Neuronal stem cell (in vitro differentiated cells): Measurements from ENCODE around the gene MAPK1.
"Not testable (repeated sequence)": the region's sequence is repeated elsewhere in the genome, so short reads cannot be mapped to it uniquely, and the experiment has no call there.

Source experiments
- DNase-seq: peaks from one replicate; pipeline ENCODE4 v3.0.0-alpha.2; 2013; ENCODE audit warnings: low spot score
- H2AFZ ChIP-seq: one replicate; pipeline ENCODE4 v1.6.1; 2013; ENCODE audit warnings: mild to moderate bottlenecking, low read length, inconsistent platforms
- H2AK5ac ChIP-seq: 2 replicates; pipeline ENCODE4 v1.6.1; 2013; ENCODE audit warnings: low read depth, mild to moderate bottlenecking, inconsistent platforms, low read length, moderate library complexity, mixed read lengths
- H2BK120ac ChIP-seq: 2 replicates; pipeline ENCODE4 v1.6.1; 2013; ENCODE audit warnings: low read depth, mild to moderate bottlenecking, inconsistent platforms, low read length, moderate library complexity, mixed read lengths
- H2BK12ac ChIP-seq: one replicate; pipeline ENCODE4 v1.6.1; 2013; ENCODE audit warnings: low read length, inconsistent platforms
- H2BK15ac ChIP-seq: 2 replicates; pipeline ENCODE4 v1.6.1; 2013; ENCODE audit warnings: mild to moderate bottlenecking, low read length, inconsistent platforms, mixed read lengths
- H2BK5ac ChIP-seq: one replicate; pipeline ENCODE4 v1.6.1; 2013; ENCODE audit warnings: inconsistent platforms, mild to moderate bottlenecking, low read length, moderate library complexity
- H3K14ac ChIP-seq: one replicate; pipeline ENCODE4 v1.6.1; 2013; ENCODE audit warnings: low read length, inconsistent platforms
- H3K18ac ChIP-seq: 2 replicates; pipeline ENCODE4 v1.6.1; 2013; ENCODE audit warnings: low read length, inconsistent platforms
- H3K23ac ChIP-seq: 2 replicates; pipeline ENCODE4 v1.6.1; 2013; ENCODE audit warnings: low read depth, mild to moderate bottlenecking, mixed read lengths, low read length, inconsistent platforms; ENCODE audit not compliant: poor library complexity
- H3K27ac ChIP-seq: replicated peaks from 3 replicates; pipeline ENCODE4 v1.5.1; 2013; ENCODE audit warnings: low read length, inconsistent platforms
- H3K27me3 ChIP-seq, 3 experiments: 2 replicates each; pipeline ENCODE4 v1.6.1; 2013; ENCODE audit warnings: low read length in 3 of 3, mild to moderate bottlenecking in 2 of 3, inconsistent platforms in 1 of 3, low read depth in 1 of 3, mixed read lengths in 1 of 3, moderate library complexity in 1 of 3; ENCODE audit not compliant: control insufficient read depth in 3 of 3, insufficient read depth in 3 of 3
- H3K36me3 ChIP-seq, 2 donors: replicated peaks in 1 of 2; 2 replicates each; pipeline ENCODE4 v1.6.1; 2013; ENCODE audit warnings: low read length in 2 of 2; ENCODE audit not compliant: control insufficient read depth in 2 of 2, insufficient read depth in 2 of 2
- H3K4ac ChIP-seq: 2 replicates; pipeline ENCODE4 v1.6.1; 2013; ENCODE audit warnings: inconsistent platforms, mild to moderate bottlenecking, low read length, moderate library complexity
- H3K4me1 ChIP-seq, 2 donors: 1 replicate in 1 of 2; 2 replicates in 1 of 2; pipeline ENCODE4 v1.6.1; 2013; ENCODE audit warnings: low read length in 2 of 2, low read depth in 1 of 2; ENCODE audit not compliant: control insufficient read depth in 2 of 2, insufficient read depth in 1 of 2
- H3K4me2 ChIP-seq: one replicate; pipeline ENCODE4 v1.6.1; 2013; ENCODE audit warnings: mild to moderate bottlenecking, low read length, inconsistent platforms; ENCODE audit not compliant: insufficient read depth, poor library complexity, severe bottlenecking
- H3K4me3 ChIP-seq, 2 donors: 2 replicates each; pipeline ENCODE4 v1.5.1; 2013; ENCODE audit warnings: low read length in 2 of 2, mild to moderate bottlenecking in 2 of 2, inconsistent platforms in 1 of 2, moderate library complexity in 1 of 2
- H3K79me1 ChIP-seq: one replicate; pipeline ENCODE4 v1.6.1; 2013; ENCODE audit warnings: low read depth, mild to moderate bottlenecking, inconsistent platforms, low read length, moderate library complexity
- H3K9ac ChIP-seq: one replicate; pipeline ENCODE4 v1.6.1; 2013; ENCODE audit warnings: mild to moderate bottlenecking, low read depth, low read length, inconsistent platforms; ENCODE audit not compliant: poor library complexity
- H3K9me3 ChIP-seq, 2 donors: replicated peaks in 1 of 2; 2 replicates each; pipeline versions ENCODE3 to v1.6.1; 2013; ENCODE audit warnings: low read length in 2 of 2, mild to moderate bottlenecking in 2 of 2, inconsistent platforms in 1 of 2, low read depth in 1 of 2, mixed read lengths in 1 of 2, moderate library complexity in 1 of 2; ENCODE audit not compliant: control insufficient read depth in 2 of 2, insufficient read depth in 1 of 2
- H4K8ac ChIP-seq: one replicate; pipeline ENCODE4 v1.6.1; 2013; ENCODE audit warnings: low read depth, mild to moderate bottlenecking, inconsistent platforms, low read length, moderate library complexity
- H4K91ac ChIP-seq: one replicate; pipeline ENCODE4 v1.6.1; 2013; ENCODE audit warnings: low read length, low read depth, mild to moderate bottlenecking, inconsistent platforms; ENCODE audit not compliant: poor library complexity
- WGBS, 2 donors: extraction: QIAGEN DNeasy Blood & Tissue Kit; methylation state at CpG; one replicate each; pipeline ENCODE4 v1.1.7; 2013; ENCODE audit warnings: missing lambda C conversion rate in 2 of 2, mixed read lengths in 1 of 2; ENCODE audit not compliant: insufficient read length in 2 of 2, insufficient replicate concordance in 1 of 2; ENCODE audit errors: extremely low coverage in 2 of 2; 5-methylcytosine and 5-hydroxymethylcytosine counted together

Gene MAPK1

DNA sequence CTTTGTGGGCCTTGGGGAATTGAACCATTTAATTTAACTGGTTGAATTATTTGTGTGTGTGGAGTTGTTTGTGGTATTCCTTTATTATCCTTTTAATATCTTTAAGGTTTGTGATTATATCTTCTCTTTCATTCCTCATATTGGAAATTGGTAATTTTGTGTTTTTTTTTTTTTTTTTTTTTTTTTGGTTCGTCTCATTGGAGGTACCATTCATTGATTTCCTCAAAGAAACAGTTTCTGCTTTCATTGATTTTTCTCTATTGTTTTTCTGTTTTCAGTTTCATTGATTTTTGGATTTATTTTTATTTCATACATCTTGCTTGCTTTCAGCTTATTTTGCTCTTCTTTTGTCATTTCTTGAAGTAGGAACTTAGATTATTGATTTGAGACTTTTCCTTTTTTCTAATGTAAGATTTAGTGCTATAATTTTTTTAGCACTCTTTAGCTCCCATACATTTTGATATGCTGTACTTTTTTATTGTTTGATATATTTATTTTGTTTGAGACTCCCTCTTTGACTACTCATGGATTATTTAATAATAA lies 31.0 kb upstream of the MAPK1 start:
- H3K14ac ChIP-seq = no peak overlapping the region
- no CpG with 5 or more reads among the region's 1 CpG for WGBS, 2 donors
- H2BK120ac ChIP-seq = no peak overlapping the region
- no peak overlapping the region for H2AFZ ChIP-seq
- H3K4me3 ChIP-seq = no peak overlapping the region
- H2BK12ac ChIP-seq = no peak overlapping the region
- H3K18ac ChIP-seq = no peak overlapping the region
- H2BK15ac ChIP-seq = no peak overlapping the region
- H4K8ac ChIP-seq = no peak overlapping the region
- DNase-seq = no peak
- no peaks in the 10 kb centered on the region for H3K27me3 ChIP-seq
- H4K91ac ChIP-seq = no peak overlapping the region
- H3K9me3 ChIP-seq = no peaks in the 10 kb centered on the region
- H3K9ac ChIP-seq = no peak overlapping the region
- H2BK5ac ChIP-seq = no peak overlapping the region
- no peak overlapping the region for H3K27ac ChIP-seq
- H2AK5ac ChIP-seq = no peak overlapping the region
- H3K4me2 ChIP-seq = no peak overlapping the region
- H3K79me1 ChIP-seq = no peaks in the 10 kb centered on the region
- no peak overlapping the region for H3K4ac ChIP-seq
- no peaks in the 10 kb centered on the region for H3K36me3 ChIP-seq
- no peaks in the 10 kb centered on the region for H3K4me1 ChIP-seq
- no peak overlapping the region for H3K23ac ChIP-seq

DNA sequence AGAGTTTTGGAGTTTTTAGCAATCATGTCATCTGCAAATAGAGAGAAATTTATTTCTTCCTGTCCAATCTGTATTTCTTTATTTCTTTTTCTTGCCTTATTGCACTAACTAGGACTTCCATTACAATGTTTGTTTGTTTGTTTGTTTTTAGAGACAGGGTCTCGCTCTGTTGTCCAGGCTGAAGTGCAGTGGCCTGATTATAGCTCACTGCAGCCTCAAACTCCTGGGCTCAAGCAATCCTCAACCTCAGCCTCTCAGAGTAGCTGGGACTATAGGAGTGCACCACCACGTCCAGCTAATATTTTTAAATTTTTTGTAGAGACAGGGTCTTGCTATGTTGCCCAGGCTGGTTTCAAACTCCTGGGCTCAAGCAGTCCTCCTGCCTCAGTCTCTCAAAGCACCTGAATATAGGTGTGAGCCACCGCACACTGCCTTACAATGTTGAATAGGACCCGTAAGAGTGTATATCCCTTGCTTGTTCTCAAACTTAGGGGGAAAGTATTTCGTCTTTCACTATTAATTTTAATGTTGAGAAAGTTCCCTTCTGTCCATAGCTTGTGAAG lies 29.6 kb upstream of the MAPK1 start:
- no peak overlapping the region for H3K23ac ChIP-seq

DNA sequence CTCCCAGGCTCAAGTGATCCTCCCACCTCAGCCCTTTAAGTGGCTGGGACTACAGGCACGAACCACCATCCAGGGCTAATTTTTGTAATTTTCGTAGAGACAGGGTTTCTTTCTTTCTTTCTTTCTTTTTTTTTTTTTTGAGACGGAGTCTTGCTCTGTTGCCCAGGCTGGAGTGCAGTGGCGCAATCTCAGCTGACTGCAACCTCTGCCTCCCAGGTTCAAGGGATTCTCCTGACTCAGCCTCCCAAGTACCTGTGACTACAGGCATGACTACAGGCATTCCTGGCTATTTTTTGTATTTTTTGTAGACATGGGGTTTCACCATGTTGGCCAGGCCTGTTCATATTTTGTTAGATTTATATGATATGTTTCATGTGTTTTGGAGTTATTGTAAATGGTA lies 28.8 kb upstream of the MAPK1 start:
- H3K4me3 ChIP-seq = not testable (repeated sequence)

More for the DNA sequence above, 29.6 kb upstream of the MAPK1 start:
- Histone ChIP-seq H2AFZ (no peak overlapping the region), H2AK5ac (no peak overlapping the region), H3K79me1 (no peaks in the 10 kb centered on the region), H2BK12ac (no peak overlapping the region), H3K4me1 (no peaks in the 10 kb centered on the region), H3K9me3 (no peaks in the 10 kb centered on the region), H3K9ac (no peak overlapping the region), H4K91ac (no peak overlapping the region), H2BK15ac (no peak overlapping the region), H3K4me3 (no peak overlapping the region), H2BK120ac (no peak overlapping the region), H3K27me3 (no peaks in the 10 kb centered on the region), H2BK5ac (no peak overlapping the region), H3K27ac (no peak overlapping the region), H3K4me2 (no peak overlapping the region), H3K14ac (no peak overlapping the region), H4K8ac (no peak overlapping the region), H3K4ac (no peak overlapping the region), H3K36me3 (no peaks in the 10 kb centered on the region), H3K18ac (no peak overlapping the region)
- no CpG with 5 or more reads among the region's 5 CpGs for WGBS, 2 donors
- no peak for DNase-seq

DNA sequence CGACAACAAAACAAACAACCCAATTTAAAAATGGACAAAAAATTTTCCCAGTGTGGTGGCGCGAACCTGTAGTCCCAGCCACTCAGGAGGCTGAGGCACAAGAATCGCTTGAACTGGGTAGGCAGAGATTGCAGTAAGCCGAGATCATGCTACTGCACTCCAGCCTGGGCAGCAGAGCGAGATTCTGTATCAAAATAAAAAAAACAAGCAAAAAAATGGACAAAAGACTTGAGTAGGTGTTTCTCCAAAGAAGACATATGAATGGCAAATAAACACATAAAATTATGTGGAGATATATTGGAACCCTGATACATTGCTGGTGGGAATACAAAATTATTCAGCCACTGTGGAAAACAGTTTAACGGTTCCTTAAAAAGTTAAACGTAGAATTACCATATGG lies 27.4 kb upstream of the MAPK1 start:
- Histone ChIP-seq H3K9me3 (no peaks in the 10 kb centered on the region), H3K27ac (no peak overlapping the region), H2BK12ac (no peak overlapping the region), H3K9ac (no peak overlapping the region), H3K4me1 (peaks cover 0 to under 1% of the 10 kb centered on the region in 2 donors), H2BK15ac (no peak overlapping the region), H3K79me1 (no peaks in the 10 kb centered on the region), H3K4me2 (no peak overlapping the region), H2AFZ (no peak overlapping the region), H3K4ac (no peak overlapping the region), H3K14ac (no peak overlapping the region), H3K4me3 (no peak overlapping the region), H2BK5ac (no peak overlapping the region), H4K91ac (no peak overlapping the region), H2AK5ac (no peak overlapping the region), H4K8ac (no peak overlapping the region), H2BK120ac (no peak overlapping the region), H3K36me3 (no peaks in the 10 kb centered on the region), H3K18ac (no peak overlapping the region), H3K27me3 (no peaks in the 10 kb centered on the region), H3K23ac (no peak overlapping the region)
- DNase-seq = no peak
- WGBS, 2 donors = no CpG with 5 or more reads among the region's 8 CpGs

More for the DNA sequence above, 28.8 kb upstream of the MAPK1 start:
- not testable (repeated sequence) for H3K4me2 ChIP-seq, H3K18ac ChIP-seq, H2BK120ac ChIP-seq, H2AFZ ChIP-seq, H3K79me1 ChIP-seq, DNase-seq, H3K14ac ChIP-seq, H3K36me3 ChIP-seq, H3K9ac ChIP-seq, H3K27me3 ChIP-seq, H2BK12ac ChIP-seq, H2BK15ac ChIP-seq, H3K27ac ChIP-seq, H2BK5ac ChIP-seq, H2AK5ac ChIP-seq, H3K4me1 ChIP-seq, H3K4ac ChIP-seq, H3K9me3 ChIP-seq, H3K23ac ChIP-seq, H4K91ac ChIP-seq, H4K8ac ChIP-seq
- WGBS, 2 donors = no CpG with 5 or more reads among the region's 4 CpGs
